Neural cell (in vitro differentiated cells): ENCODE results near the gene ASPRV1. TPM values are rescaled to one million over a fixed set of nuclear protein-coding genes. Genes with fewer than 3 reads are reported as not detected.

Experiments
- H2AFZ ChIP-seq: fragments of 200-600, 300-800 bp; sonication (generic), shearing (Covaris generic); 2 replicates; pipeline ENCODE4 v1.6.0; 2014; ENCODE audit warnings: low read depth, mild to moderate bottlenecking, antibody characterized with exemption, low read length, moderate library complexity
- H3F3A ChIP-seq: fragments of 200-600 bp; shearing (Covaris generic); 2 replicates; pipeline ENCODE4 v1.6.1; 2016; ENCODE audit warnings: mild to moderate bottlenecking, moderate library complexity, mixed read lengths, antibody characterized with exemption, low read length; ENCODE audit not compliant: insufficient read depth, poor library complexity, severe bottlenecking
- H3K27ac ChIP-seq: fragments of 200-600, 300-800 bp; sonication (generic), shearing (Covaris generic); 2 replicates; pipeline ENCODE4 v1.5.1; 2014; ENCODE audit warnings: mild to moderate bottlenecking, low read length, moderate library complexity
- H3K27me3 ChIP-seq: fragments of 300-800, 200-600 bp; sonication (generic), shearing (Covaris generic); 2 replicates; pipeline ENCODE4 v1.6.0; 2014; ENCODE audit warnings: mild to moderate bottlenecking, low read depth, low read length, moderate library complexity; ENCODE audit not compliant: insufficient read depth
- H3K36me3 ChIP-seq: fragments of 300-800, 200-600 bp; sonication (generic), shearing (Covaris generic); 2 replicates; pipeline ENCODE4 v1.5.1; 2014; ENCODE audit warnings: mild to moderate bottlenecking, antibody characterized with exemption, low read length, moderate library complexity; ENCODE audit not compliant: insufficient read depth
- H3K4me2 ChIP-seq: fragments of 300-800, 200-600 bp; sonication (generic), shearing (Covaris generic); 2 replicates; pipeline ENCODE4 v1.6.0; 2014; ENCODE audit warnings: mild to moderate bottlenecking, low read length
- H3K4me3 ChIP-seq: fragments of 300-800, 200-600 bp; sonication (generic), shearing (Covaris generic); 2 replicates; pipeline ENCODE4 v1.5.1; 2014; ENCODE audit warnings: mild to moderate bottlenecking, low read length, moderate library complexity
- H3K79me2 ChIP-seq: fragments of 200-600 bp; shearing (Covaris generic); replicated peaks from 2 replicates; pipeline ENCODE4 v1.6.0; 2014; ENCODE audit warnings: mild to moderate bottlenecking, low read length, moderate library complexity; ENCODE audit not compliant: insufficient read depth
- H3K9ac ChIP-seq: fragments of 300-800, 200-600 bp; sonication (generic), shearing (Covaris generic); 2 replicates; pipeline ENCODE4 v1.6.1; 2016; ENCODE audit warnings: mild to moderate bottlenecking, low read length, mixed read lengths
- H3K9me2 ChIP-seq: fragments of 200-600 bp; shearing (Covaris generic); 2 replicates; pipeline ENCODE4 v1.6.1; 2016; ENCODE audit warnings: mild to moderate bottlenecking, low read length, mixed read lengths; ENCODE audit not compliant: insufficient read depth
- H3K9me3 ChIP-seq: fragments of 200-600, 300-800 bp; sonication (generic), shearing (Covaris generic); 2 replicates; pipeline ENCODE4 v1.6.1; 2016; ENCODE audit warnings: mild to moderate bottlenecking, mixed run types, low read length, moderate library complexity, mixed read lengths
- H4K20me1 ChIP-seq: fragments of 200-600 bp; shearing (Covaris generic); 2 replicates; pipeline ENCODE4 v1.6.1; 2016; ENCODE audit warnings: mild to moderate bottlenecking, mixed run types; ENCODE audit not compliant: insufficient read depth
- EP300 ChIP-seq: fragments of 450-650 bp; conservative IDR thresholded peaks from 2 replicates; pipeline ENCODE4 v1.6.1; 2014; ENCODE audit warnings: antibody characterized with exemption, mild to moderate bottlenecking, moderate library complexity; ENCODE audit not compliant: poor library complexity, severe bottlenecking
- EZH2 ChIP-seq: fragments of 200-600, 300-800 bp; shearing (Covaris generic), sonication (generic); IDR thresholded peaks from 2 replicates; pipeline ENCODE4 v1.6.1; 2014; ENCODE audit warnings: antibody characterized with exemption, low read length, borderline replicate concordance, mild to moderate bottlenecking; ENCODE audit not compliant: insufficient read depth, poor library complexity, severe bottlenecking
- MXI1 ChIP-seq: fragments of 450-650 bp; conservative IDR thresholded peaks from 2 replicates; pipeline ENCODE4 v1.6.1; 2014; ENCODE audit warnings: antibody characterized with exemption, mild to moderate bottlenecking; ENCODE audit not compliant: poor library complexity, severe bottlenecking
- POLR2AphosphoS5 ChIP-seq: IDR thresholded peaks from 2 replicates; pipeline ENCODE4 v1.6.1; 2012
- RAD21 ChIP-seq: fragments of 450-650 bp; conservative IDR thresholded peaks from 2 replicates; pipeline ENCODE4 v1.6.1; 2014; ENCODE audit warnings: antibody characterized with exemption, mild to moderate bottlenecking, moderate library complexity
- SMC3 ChIP-seq: fragments of 450-650 bp; conservative IDR thresholded peaks from 2 replicates; pipeline ENCODE4 v1.6.1; 2014; ENCODE audit warnings: antibody characterized with exemption, mild to moderate bottlenecking, moderate library complexity; ENCODE audit not compliant: poor library complexity
- TAF1 ChIP-seq: IDR thresholded peaks from 2 replicates; pipeline ENCODE4 v1.6.1; 2012; ENCODE audit warnings: low read depth
- polyA plus RNA-seq: library from polyadenylated mRNA; depleted of rRNA; stranded (reverse); fragments of >200 nt; gene quantifications from 2 replicates; pipeline ENCODE4 v1.2.3, GENCODE V29; 2014
- TF ChIP-seq, protein P1 (sequence below): fragments of 450-650 bp; IDR thresholded peaks from 2 replicates; pipeline ENCODE4 v1.5.1; 2014; ENCODE audit warnings: antibody characterized with exemption, mild to moderate bottlenecking, moderate library complexity; ENCODE audit not compliant: poor library complexity, severe bottlenecking
- TF ChIP-seq, protein P2 (sequence below): IDR thresholded peaks from 2 replicates; pipeline ENCODE4 v1.6.1; 2012; ENCODE audit warnings: borderline replicate concordance

ASPRV1 gene
- polyA plus RNA-seq, 1 donor from 2014 or later: 6.3 TPM

DNA sequence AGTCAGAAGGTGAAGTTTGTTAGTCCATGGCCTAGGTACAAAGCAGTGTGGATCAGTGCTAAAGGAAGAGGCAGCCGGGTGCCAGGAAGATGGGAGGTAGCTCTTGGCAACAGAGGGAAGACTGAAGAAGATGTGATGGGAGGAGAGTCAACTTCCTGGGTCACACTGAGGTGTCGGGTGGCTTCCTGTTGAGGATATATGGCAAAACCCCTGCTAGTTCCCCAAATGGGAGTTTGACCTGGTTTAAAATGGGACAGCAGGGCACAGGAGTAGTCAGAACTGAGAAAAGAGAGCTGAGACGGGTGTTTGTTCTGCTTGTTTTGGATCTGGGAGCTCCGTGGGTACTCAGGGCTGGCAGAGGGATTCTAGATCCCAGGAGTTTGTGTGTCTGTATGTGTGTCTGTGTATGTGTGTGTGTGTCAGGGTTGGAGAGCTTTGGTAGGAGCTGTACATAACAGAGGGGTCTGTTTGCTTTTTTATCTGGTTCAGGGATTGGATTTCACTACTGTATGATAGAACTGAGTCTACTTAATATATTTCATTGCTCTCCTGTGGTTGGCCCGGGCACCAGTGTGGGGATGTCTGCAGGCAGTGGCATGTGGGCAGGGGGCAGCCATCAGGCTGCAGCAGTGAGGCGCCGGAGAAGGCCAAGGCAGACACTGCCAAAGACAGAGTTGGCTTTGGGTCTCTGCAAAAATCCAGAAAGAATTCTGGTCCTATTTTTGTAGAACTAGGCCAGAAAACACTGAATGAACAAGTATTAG is 29.4 kb downstream of the ASPRV1 start:
- no peaks in the 10 kb centered on the region for H3K9me2 ChIP-seq
- H3K27me3 ChIP-seq: no peaks in the 10 kb centered on the region
- H4K20me1 ChIP-seq: no peaks in the 10 kb centered on the region
- no peaks in the 10 kb centered on the region for H3K79me2 ChIP-seq
- H3K4me3 ChIP-seq: no peak overlapping the region
- H3F3A ChIP-seq: no peaks in the 10 kb centered on the region
- H3K27ac ChIP-seq: no peak overlapping the region
- H3K36me3 ChIP-seq: no peaks in the 10 kb centered on the region
- TF ChIP-seq EZH2 (no peak), RAD21 (no peak), EP300 (no peak)
- TF ChIP-seq, protein P1, sequence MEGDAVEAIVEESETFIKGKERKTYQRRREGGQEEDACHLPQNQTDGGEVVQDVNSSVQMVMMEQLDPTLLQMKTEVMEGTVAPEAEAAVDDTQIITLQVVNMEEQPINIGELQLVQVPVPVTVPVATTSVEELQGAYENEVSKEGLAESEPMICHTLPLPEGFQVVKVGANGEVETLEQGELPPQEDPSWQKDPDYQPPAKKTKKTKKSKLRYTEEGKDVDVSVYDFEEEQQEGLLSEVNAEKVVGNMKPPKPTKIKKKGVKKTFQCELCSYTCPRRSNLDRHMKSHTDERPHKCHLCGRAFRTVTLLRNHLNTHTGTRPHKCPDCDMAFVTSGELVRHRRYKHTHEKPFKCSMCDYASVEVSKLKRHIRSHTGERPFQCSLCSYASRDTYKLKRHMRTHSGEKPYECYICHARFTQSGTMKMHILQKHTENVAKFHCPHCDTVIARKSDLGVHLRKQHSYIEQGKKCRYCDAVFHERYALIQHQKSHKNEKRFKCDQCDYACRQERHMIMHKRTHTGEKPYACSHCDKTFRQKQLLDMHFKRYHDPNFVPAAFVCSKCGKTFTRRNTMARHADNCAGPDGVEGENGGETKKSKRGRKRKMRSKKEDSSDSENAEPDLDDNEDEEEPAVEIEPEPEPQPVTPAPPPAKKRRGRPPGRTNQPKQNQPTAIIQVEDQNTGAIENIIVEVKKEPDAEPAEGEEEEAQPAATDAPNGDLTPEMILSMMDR: no peak
- TF ChIP-seq, protein P2, sequence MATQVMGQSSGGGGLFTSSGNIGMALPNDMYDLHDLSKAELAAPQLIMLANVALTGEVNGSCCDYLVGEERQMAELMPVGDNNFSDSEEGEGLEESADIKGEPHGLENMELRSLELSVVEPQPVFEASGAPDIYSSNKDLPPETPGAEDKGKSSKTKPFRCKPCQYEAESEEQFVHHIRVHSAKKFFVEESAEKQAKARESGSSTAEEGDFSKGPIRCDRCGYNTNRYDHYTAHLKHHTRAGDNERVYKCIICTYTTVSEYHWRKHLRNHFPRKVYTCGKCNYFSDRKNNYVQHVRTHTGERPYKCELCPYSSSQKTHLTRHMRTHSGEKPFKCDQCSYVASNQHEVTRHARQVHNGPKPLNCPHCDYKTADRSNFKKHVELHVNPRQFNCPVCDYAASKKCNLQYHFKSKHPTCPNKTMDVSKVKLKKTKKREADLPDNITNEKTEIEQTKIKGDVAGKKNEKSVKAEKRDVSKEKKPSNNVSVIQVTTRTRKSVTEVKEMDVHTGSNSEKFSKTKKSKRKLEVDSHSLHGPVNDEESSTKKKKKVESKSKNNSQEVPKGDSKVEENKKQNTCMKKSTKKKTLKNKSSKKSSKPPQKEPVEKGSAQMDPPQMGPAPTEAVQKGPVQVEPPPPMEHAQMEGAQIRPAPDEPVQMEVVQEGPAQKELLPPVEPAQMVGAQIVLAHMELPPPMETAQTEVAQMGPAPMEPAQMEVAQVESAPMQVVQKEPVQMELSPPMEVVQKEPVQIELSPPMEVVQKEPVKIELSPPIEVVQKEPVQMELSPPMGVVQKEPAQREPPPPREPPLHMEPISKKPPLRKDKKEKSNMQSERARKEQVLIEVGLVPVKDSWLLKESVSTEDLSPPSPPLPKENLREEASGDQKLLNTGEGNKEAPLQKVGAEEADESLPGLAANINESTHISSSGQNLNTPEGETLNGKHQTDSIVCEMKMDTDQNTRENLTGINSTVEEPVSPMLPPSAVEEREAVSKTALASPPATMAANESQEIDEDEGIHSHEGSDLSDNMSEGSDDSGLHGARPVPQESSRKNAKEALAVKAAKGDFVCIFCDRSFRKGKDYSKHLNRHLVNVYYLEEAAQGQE: no peak
- no peaks in the 10 kb centered on the region for H3K9me3 ChIP-seq
- H2AFZ ChIP-seq: no peak overlapping the region
- no peak overlapping the region for H3K9ac ChIP-seq
- no peak overlapping the region for H3K4me2 ChIP-seq

DNA sequence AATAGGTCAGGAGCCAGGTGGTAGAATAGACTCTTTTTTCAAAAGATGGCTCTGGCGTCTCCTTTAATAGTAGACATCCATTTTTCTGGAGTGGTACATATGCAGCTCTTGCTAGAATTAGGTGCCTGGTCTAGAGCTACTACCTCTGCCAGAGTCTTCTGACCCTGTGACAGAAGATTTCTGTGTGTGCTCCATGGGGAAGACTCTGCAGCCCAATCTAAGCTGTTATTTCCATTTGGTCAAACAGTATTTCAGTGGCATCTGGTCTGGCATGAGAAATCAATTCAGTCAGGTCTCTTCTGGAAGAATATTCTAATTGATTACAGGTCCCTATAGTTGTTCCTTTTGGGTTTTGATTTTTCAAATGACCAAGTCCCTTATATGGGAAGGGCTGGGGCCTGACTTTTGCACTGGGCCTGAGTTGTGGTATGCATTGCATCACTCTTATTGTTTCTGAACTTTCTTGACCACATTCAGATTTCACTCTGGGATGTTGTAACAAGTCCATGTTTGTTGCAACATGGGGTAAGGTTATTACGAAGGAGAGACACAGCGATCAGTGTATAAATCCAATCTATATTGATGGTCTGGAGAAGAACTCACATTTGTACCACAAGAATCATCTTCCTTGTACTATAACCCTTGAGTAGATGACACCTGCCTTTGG is 34.4 kb downstream of the ASPRV1 start:
- H3K9me3 ChIP-seq: no peaks in the 10 kb centered on the region
- H3K27me3 ChIP-seq: no peaks in the 10 kb centered on the region
- H2AFZ ChIP-seq: no peak overlapping the region
- H3K4me2 ChIP-seq: no peak overlapping the region
- no peak overlapping the region for H3K27ac ChIP-seq
- no peaks in the 10 kb centered on the region for H4K20me1 ChIP-seq
- H3K79me2 ChIP-seq: no peaks in the 10 kb centered on the region
- no peak overlapping the region for H3K9ac ChIP-seq
- no peaks in the 10 kb centered on the region for H3F3A ChIP-seq
- TF ChIP-seq EZH2 (no peak), TAF1 (no peak), RAD21 (no peak), EP300 (no peak), SMC3 (no peak), MXI1 (no peak), POLR2AphosphoS5 (no peak)
- TF ChIP-seq, protein P2: no peak
- TF ChIP-seq, protein P1: no peak
- H3K4me3 ChIP-seq: no peak overlapping the region
- H3K9me2 ChIP-seq: no peaks in the 10 kb centered on the region
- H3K36me3 ChIP-seq: peaks cover 7% of the 10 kb centered on the region
